GM12864 (cell line): ENCODE data around the gene NPHP4.

Source experiments
- DNase-seq: peaks from one replicate; pipeline ENCODE4 v3.0.0-alpha.2; 2011; ENCODE audit warnings: low read depth
- H3K4me3 ChIP-seq: 2 replicates; pipeline ENCODE4 v1.5.1; 2011; ENCODE audit warnings: mild to moderate bottlenecking, low read depth, low read length, control low read depth
- TF ChIP-seq, protein P1 (sequence below): IDR thresholded peaks from 2 replicates; pipeline ENCODE4 v1.5.1; 2011; ENCODE audit warnings: low read depth, mild to moderate bottlenecking, moderate library complexity, low read length, control low read depth, inconsistent platforms; ENCODE audit errors: missing control alignments

The NPHP4 gene

DNA sequence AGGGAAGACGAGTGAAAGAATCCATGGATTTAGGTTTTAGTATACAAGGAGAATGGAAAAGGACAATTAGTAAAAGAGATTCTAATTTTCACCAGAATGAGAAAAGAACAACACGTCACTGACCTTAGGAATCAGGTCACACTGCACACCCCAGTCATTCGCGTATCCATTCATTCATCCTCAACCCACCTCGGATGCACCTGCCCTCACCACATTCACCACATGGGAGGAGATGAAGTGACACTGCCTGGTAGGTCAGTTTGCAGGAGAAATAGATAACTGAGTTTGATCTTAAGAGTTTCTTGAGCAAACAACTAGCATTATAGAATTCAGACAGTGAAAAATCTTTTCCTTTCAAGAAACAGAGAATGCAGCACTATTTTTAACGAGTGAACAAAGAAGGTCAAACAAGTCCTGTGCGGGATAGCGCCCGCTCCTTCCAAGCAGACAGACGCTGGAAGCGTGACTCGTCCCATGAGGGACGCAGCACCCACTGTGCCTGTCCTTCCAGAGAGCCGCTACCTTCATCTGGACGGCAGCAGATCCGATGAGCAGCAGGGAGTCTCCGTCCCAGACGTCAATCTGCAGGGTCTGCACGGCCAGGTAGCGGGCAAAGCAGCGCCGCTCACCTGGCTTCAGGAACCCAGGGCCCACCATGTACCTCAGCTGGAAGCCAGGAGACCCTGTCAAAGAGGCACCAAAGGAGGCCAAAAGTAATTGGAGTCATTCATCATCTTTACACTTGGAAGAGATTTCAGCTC is 101.7 kb downstream of the NPHP4 start:
- TF ChIP-seq, protein P1, sequence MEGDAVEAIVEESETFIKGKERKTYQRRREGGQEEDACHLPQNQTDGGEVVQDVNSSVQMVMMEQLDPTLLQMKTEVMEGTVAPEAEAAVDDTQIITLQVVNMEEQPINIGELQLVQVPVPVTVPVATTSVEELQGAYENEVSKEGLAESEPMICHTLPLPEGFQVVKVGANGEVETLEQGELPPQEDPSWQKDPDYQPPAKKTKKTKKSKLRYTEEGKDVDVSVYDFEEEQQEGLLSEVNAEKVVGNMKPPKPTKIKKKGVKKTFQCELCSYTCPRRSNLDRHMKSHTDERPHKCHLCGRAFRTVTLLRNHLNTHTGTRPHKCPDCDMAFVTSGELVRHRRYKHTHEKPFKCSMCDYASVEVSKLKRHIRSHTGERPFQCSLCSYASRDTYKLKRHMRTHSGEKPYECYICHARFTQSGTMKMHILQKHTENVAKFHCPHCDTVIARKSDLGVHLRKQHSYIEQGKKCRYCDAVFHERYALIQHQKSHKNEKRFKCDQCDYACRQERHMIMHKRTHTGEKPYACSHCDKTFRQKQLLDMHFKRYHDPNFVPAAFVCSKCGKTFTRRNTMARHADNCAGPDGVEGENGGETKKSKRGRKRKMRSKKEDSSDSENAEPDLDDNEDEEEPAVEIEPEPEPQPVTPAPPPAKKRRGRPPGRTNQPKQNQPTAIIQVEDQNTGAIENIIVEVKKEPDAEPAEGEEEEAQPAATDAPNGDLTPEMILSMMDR: no peak
- no peak for DNase-seq
- H3K4me3 ChIP-seq: no peak overlapping the region

DNA sequence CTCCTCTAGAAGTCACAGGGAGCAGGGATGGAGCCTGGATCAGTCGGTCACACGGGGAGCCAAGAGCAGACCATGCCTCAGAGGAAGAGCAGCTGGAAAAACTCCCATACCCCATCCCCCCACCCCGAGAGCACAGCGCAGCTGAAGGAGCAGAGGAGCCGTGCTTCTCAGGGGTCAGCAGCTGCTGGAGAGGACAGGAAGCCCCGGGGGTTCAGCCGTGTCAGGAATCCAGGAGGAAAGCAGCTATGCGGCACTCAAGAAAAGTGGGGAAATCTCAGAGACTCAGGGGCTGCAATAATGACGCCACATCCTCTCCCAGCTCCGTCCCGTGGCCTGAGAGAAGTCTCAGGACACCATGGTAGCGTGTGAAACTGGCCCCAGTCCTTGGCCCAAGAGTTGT is 102.3 kb downstream of the NPHP4 start:
- no peak for DNase-seq
- no peak overlapping the region for H3K4me3 ChIP-seq
- TF ChIP-seq, protein P1: no peak

DNA sequence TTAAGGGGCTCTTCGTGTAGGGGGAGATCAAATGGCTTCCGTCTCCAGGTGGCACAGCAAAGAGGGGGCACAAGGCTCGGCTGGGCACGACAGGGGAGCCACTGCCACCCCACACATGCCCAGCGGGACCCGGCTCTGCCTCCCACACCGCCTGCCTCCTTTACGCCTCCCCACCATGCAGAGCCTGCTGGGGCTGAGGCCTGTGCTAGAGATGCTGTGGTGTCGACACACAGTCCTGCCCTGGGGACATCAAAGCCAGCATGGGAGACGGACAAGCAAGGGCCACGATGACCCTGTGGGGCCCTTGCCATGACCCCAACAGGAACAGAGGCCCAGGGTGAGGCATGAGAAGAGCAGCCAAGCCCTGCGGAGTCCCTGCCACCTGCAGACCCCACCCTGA is 102.8 kb downstream of the NPHP4 start:
- DNase-seq: no peak
- TF ChIP-seq, protein P1: no peak
- H3K4me3 ChIP-seq: no peak overlapping the region

DNA sequence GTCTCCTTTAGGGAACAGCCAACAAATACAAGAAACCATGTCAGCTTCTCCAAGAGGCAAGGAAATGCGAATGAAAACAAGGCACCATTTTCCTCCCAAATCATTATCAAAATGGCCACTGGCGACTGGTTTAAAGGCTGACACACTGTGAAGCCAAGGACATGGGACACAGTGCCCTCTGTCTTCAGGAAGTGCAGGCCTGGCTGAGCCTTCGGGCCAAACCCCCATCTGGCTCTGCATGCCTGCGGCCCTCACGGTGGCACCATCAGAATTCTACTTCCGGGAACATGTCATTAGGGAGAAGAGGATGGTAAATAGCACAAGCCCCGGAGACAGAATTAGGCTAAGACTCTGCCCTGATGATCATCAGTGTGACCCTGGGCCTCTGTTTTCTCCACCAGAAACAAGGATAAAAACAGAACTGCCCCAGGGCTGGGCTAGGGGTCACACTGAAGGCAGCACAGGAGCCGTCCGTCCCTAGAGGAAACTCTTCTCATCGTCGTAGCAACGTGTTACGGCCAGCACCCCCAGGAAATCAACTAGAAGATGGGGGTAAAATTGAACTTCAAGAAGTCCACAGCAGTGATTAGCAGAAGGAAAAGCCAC is 103.5 kb downstream of the NPHP4 start:
- no peak overlapping the region for H3K4me3 ChIP-seq

DNA sequence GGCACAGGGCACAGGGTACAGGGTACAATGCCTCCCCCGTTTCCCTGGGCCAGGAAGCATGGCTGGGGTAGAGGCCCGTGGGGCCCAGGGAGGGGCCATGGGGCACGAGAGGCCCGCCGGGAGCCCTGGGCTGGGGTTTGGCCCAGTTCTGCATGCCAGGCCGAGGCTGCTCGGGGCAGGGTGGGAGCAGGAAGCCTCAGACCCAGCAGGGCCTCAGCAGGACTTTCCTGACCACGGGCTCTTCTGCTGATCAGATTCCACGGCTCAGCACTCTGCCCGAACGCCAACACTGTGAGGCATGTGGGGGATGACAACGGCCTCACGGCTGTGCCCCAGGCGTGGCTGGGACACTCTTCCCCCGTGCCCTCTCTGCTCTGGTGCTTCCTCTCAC is 104.3 kb downstream of the NPHP4 start:
- no peak overlapping the region for H3K4me3 ChIP-seq
- no peak for DNase-seq
- TF ChIP-seq, protein P1: no peak

More for the DNA sequence above, 103.5 kb downstream of the NPHP4 start:
- DNase-seq: no peak
- TF ChIP-seq, protein P1: no peak

DNA sequence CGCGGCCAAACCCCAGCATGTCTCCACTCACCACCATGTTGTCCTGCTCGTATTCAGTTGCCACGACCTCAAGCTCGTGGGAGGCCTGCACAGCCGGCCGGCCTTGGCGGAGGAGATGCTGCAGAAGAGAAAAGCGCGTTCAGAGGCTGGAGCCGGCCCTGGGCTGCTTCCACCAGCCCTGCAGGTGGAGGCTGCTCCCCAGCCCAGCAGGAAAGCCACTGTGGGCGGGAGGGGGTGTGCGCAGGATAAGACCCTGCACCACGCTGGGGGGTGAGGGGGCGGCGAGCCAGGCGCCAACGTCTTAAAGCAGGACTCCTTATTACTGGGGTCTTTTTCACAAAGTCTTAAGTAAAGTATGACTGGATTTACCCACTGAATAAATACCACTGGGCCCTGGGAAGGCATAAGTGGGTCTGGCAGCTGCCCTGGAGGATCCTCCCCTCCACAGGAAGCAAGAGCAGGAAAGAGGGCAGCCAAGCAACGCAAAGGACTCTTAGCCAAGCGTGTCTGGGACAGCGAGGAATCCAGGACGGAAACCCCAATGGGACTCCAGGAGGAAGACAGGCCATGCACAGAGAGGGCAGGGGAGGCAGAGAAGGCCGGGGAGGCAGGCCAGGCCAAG is 104.8 kb downstream of the NPHP4 start:
- no peak overlapping the region for H3K4me3 ChIP-seq
- no peak for DNase-seq
- TF ChIP-seq, protein P1: no peak
